HAP-1 (cell line): ENCODE measurements around the gene MRPL30.
"Not testable (repeated sequence)": the region's sequence is repeated elsewhere in the genome, so short reads cannot be mapped to it uniquely, and the experiment has no call there.

Experiments
- DNase-seq, 2 experiments: peaks; one replicate each; pipeline ENCODE4 v3.0.0-alpha.2; 2016 to 2020; ENCODE audit warnings: low spot score in 2 of 2
- H3K27me3 ChIP-seq: fragments of 250-450 bp; sonication (Bioruptor Pico); 2 replicates; pipeline ENCODE4 v1.5.1; 2020; ENCODE audit warnings: low read depth, mild to moderate bottlenecking, moderate library complexity
- H3K36me3 ChIP-seq: fragments of 250-450 bp; sonication (Bioruptor Pico); replicated peaks from 2 replicates; pipeline ENCODE4 v1.5.1; 2020; ENCODE audit warnings: mild to moderate bottlenecking
- H3K4me1 ChIP-seq: fragments of 250-450 bp; sonication (Bioruptor Pico); 2 replicates; pipeline ENCODE4 v1.5.1; 2020; ENCODE audit warnings: mild to moderate bottlenecking
- H3K4me3 ChIP-seq: fragments of 250-450 bp; sonication (Bioruptor Pico); 2 replicates; pipeline ENCODE4 v1.5.1; 2020; ENCODE audit warnings: mild to moderate bottlenecking, moderate library complexity
- H3K9me3 ChIP-seq: fragments of 250-450 bp; sonication (Bioruptor Pico); 2 replicates; pipeline ENCODE4 v1.5.1; 2020; ENCODE audit warnings: mild to moderate bottlenecking, moderate library complexity
- in situ Hi-C: fragments of 300-500 bp; cut with MboI; formaldehyde crosslinking; loops from 3 replicates; pipeline ENCODE4 v1.14.3; 2020; ENCODE audit warnings: low sequenced_read_pairs, inconsistent platforms, mixed read lengths

MRPL30 gene

DNA sequence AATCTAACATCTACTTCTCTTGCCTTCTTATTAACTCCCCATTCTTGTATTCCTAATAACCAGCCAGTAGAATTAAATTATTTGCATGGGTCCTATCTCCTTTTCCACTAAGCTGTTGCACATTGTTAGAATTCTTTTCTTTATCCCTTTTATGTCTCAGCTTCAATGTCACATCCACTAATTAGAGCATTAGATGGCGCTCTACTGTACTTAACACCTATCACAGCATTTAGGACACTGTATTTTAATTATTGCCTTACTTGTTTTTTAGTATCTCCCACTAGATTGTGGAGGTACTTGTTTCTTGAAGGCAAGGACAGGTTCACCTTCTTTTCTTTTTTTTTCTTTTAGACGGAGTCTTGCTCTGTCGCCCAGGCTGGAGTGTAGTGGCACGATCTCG lies 22.4 kb upstream of the MRPL30 start:
- in situ Hi-C loops, result no loop called here
- DNase-seq, result no peak
- Histone ChIP-seq H3K9me3 (no peaks in the 10 kb centered on the region), H3K27me3 (no peaks in the 10 kb centered on the region), H3K4me1 (peaks cover 5% of the 10 kb centered on the region), H3K4me3 (no peak overlapping the region), H3K36me3 (peaks cover 12% of the 10 kb centered on the region)

- Histone ChIP-seq H3K4me1 (no peaks in the 10 kb centered on the region), H3K27me3 (no peaks in the 10 kb centered on the region), H3K9me3 (no peaks in the 10 kb centered on the region), H3K36me3 (peaks cover 12% of the 10 kb centered on the region), H3K4me3 (no peak overlapping the region)
- in situ Hi-C loops, result no loop called here
- DNase-seq, result no peak
Observed at GRCh38 chr2:99159594-99159993, 21.4 kb upstream of the MRPL30 start.

DNA sequence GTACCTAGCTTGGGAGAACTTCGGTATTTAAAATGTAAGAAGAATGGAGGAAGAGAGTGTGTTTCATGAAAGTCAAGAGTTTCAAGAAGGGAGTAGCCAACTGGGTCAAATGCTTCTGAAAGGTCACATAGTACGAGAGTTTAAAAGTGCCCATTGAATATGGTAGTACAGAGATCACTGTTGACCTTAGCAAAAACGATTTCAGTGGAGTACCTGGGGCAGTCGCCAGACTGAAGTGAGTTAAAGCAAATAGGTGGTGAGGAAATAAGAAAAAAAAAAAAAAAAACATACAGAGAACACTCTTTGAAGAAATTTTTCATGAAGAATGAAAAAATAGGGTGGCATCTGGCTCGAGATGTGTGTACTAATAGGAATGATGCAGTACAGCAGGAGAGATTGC lies 14.8 kb upstream of the MRPL30 start:
- Histone ChIP-seq H3K4me1 (no peaks in the 10 kb centered on the region), H3K27me3 (no peaks in the 10 kb centered on the region), H3K9me3 (no peaks in the 10 kb centered on the region), H3K36me3 (peaks cover 17% of the 10 kb centered on the region), H3K4me3 (no peak overlapping the region)
- in situ Hi-C loops, result no loop called here
- no peak for DNase-seq

- H3K27me3 ChIP-seq, result no peaks in the 10 kb centered on the region
- no peaks in the 10 kb centered on the region for H3K4me1 ChIP-seq
- H3K4me3 ChIP-seq, result no peak overlapping the region
- no peak for DNase-seq
- H3K36me3 ChIP-seq, result peaks cover 19% of the 10 kb centered on the region
- H3K9me3 ChIP-seq, result no peaks in the 10 kb centered on the region
- in situ Hi-C loops, result no loop called here
Observed at GRCh38 chr2:99169534-99169933, 11.4 kb upstream of the MRPL30 start.

GRCh38 chr2:99171377-99172140 lies 9.4 kb upstream of the MRPL30 start:
- in situ Hi-C loops, result no loop called here
- peaks cover 19% of the 10 kb centered on the region for H3K36me3 ChIP-seq

GRCh38 chr2:99181624-99182000 lies 628 bp downstream of the MRPL30 start:
- DNase-seq, result peak in 1 of 2 experiments; percentile 7
- Histone ChIP-seq H3K4me1 (peaks cover 7% of the 10 kb centered on the region), H3K9me3 (no peaks in the 10 kb centered on the region), H3K36me3 (no peaks in the 10 kb centered on the region; the same call in none of the 2 replicates), H3K27me3 (no peaks in the 10 kb centered on the region), H3K4me3 (peak overlapping the region; percentile 73)
- in situ Hi-C loops, result loop anchor here (25.0 kb wide), 1 partner anchor 306 kb away; the partner anchor contains the start of gene REV1

More at GRCh38 chr2:99171377-99172140, 9.4 kb upstream of the MRPL30 start:
- no peak for DNase-seq
- Histone ChIP-seq H3K27me3 (no peaks in the 10 kb centered on the region), H3K9me3 (no peaks in the 10 kb centered on the region), H3K4me1 (no peaks in the 10 kb centered on the region), H3K4me3 (no peak overlapping the region)

GRCh38 chr2:99183025-99183424 lies 2.0 kb downstream of the MRPL30 start:
- in situ Hi-C loops, result loop anchor here (25.0 kb wide), 1 partner anchor 304 kb away; the partner anchor contains the start of gene REV1
- H3K36me3 ChIP-seq, result peaks cover 8% of the 10 kb centered on the region
- no peak for DNase-seq
- peaks cover 7% of the 10 kb centered on the region for H3K4me1 ChIP-seq
- no peaks in the 10 kb centered on the region for H3K27me3 ChIP-seq
- H3K9me3 ChIP-seq, result no peaks in the 10 kb centered on the region
- no peak overlapping the region for H3K4me3 ChIP-seq

DNA sequence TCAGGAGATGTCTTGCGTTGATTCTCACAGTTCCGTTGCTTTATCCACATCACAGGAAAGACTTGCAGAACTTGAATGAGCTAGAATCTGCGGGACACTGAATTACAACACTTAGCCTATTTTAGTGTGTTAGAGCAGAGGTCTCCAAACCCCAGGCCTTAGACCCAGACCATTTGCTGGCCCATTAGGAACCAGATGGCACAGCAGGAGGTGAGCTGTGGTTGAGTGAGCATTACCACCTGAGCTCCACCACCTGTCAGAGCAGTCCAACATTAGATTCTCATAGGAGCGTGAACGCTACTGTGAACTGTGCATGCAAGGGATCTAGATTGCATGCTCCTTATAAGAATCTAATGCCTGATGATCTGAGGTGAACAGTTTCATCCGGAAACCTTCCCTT lies 3.8 kb downstream of the MRPL30 start:
- DNase-seq, result no peak
- in situ Hi-C loops, result loop anchor here (25.0 kb wide), 1 partner anchor 302 kb away; the partner anchor contains the start of gene REV1
- Histone ChIP-seq H3K36me3 (peaks cover 25% of the 10 kb centered on the region), H3K4me3 (no peak overlapping the region), H3K9me3 (no peaks in the 10 kb centered on the region), H3K27me3 (no peaks in the 10 kb centered on the region), H3K4me1 (peaks cover 7% of the 10 kb centered on the region)

- in situ Hi-C loops, result loop anchor here (25.0 kb wide), 1 partner anchor 300 kb away; the partner anchor contains the start of gene REV1
- H3K36me3 ChIP-seq, result peaks cover 39% of the 10 kb centered on the region
Observed at GRCh38 chr2:99187011-99187410, 6.0 kb downstream of the MRPL30 start.

GRCh38 chr2:99188357-99188756 lies 7.4 kb downstream of the MRPL30 start:
- no peak for DNase-seq
- H3K4me3 ChIP-seq, result no peak overlapping the region
- no peaks in the 10 kb centered on the region for H3K9me3 ChIP-seq
- in situ Hi-C loops, result loop anchor here (25.0 kb wide), 1 partner anchor 299 kb away; the partner anchor contains the start of gene REV1
- peaks cover 47% of the 10 kb centered on the region for H3K36me3 ChIP-seq
- H3K4me1 ChIP-seq, result no peaks in the 10 kb centered on the region
- H3K27me3 ChIP-seq, result no peaks in the 10 kb centered on the region

More at GRCh38 chr2:99187011-99187410, 6.0 kb downstream of the MRPL30 start:
- no peak for DNase-seq
- Histone ChIP-seq H3K27me3 (no peaks in the 10 kb centered on the region), H3K4me1 (peaks cover 7% of the 10 kb centered on the region), H3K4me3 (no peak overlapping the region), H3K9me3 (no peaks in the 10 kb centered on the region)

GRCh38 chr2:99190548-99190947 lies 9.6 kb downstream of the MRPL30 start:
- no peaks in the 10 kb centered on the region for H3K9me3 ChIP-seq
- H3K27me3 ChIP-seq, result no peaks in the 10 kb centered on the region
- no peaks in the 10 kb centered on the region for H3K4me1 ChIP-seq
- DNase-seq, result no peak
- in situ Hi-C loops, result loop anchor here (25.0 kb wide), 1 partner anchor 297 kb away; the partner anchor contains the start of gene REV1
- H3K4me3 ChIP-seq, result no peak overlapping the region
- peaks cover 61% of the 10 kb centered on the region for H3K36me3 ChIP-seq

DNA sequence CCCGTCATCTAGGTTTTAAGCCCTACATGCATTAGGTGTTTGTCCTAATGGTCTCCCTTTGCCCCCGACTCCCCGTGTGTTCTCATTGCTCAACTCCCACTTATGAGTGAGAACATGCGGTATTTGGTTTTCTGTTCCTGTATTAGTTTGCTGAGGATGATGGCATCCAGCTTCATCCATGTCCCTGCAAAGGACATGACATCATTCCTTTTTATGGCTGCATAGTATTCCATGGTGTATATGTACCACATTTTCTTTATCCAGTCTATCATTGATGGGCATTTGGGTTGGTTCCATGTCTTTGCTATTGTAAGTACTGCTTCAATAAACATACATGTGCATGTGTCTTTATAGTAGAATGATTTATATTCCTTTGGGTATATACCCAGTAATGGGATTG lies 11.4 kb downstream of the MRPL30 start:
- not testable (repeated sequence) for DNase-seq, H3K4me1 ChIP-seq, H3K9me3 ChIP-seq, H3K27me3 ChIP-seq, H3K4me3 ChIP-seq
- peaks cover 75% of the 10 kb centered on the region for H3K36me3 ChIP-seq
- in situ Hi-C loops, result loop anchor here (25.0 kb wide), 1 partner anchor 295 kb away; the partner anchor contains the start of gene REV1

DNA sequence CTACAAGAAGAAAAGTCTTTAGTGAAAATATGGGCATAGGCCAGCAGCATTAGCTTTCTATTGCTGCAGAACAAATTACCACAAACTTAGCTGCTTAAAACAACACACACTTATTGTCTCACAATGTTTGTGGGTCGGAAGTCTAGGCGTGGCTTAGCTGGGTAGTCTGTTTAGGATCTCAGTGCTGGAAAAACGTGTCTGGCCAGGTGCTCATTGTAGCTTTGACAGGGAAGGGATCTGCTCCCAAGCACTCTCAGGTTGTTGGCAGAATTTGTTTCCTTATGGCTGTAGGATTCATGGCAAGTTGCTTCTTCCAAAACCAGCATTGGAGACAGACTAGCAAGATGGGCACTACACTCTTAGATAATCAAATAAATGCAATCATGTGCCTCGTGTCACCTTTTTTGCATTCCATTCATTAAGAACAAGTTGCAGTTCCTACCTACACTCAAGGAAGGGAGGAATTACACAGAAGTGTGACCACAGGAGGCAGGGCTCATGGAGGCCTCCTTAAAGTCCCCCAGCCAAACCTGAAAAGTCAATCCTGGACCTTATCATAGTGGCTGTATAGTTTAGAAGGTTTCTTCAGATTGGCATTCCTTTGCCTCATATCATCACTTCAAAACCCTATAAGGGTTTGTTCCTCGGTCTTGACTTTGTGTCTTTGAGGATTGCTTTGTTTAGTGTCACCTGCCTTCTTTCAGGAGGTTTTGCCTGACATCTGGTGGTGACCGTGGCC lies 17.3 kb downstream of the MRPL30 start:
- Histone ChIP-seq H3K9me3 (no peaks in the 10 kb centered on the region), H3K4me1 (no peaks in the 10 kb centered on the region), H3K36me3 (peaks cover 54% of the 10 kb centered on the region), H3K27me3 (no peaks in the 10 kb centered on the region), H3K4me3 (no peak overlapping the region)
- DNase-seq, result no peak
- in situ Hi-C loops, result loop anchor here (25.0 kb wide), 1 partner anchor 289 kb away; the partner anchor contains the start of gene REV1
